NCI-H345 (cell line): Measurements from ENCODE around the gene SH3D21.
A peak's percentile ranks its signal among the peaks of the same experiment; 100 is the strongest.

Source experiments
- DNase-seq: peaks from one replicate; lab custom pipeline; 2025; lab: John Stamatoyannopoulos, UW

Gene SH3D21

GRCh38 chr1:36303650-36304360, 2.4 kb upstream of the SH3D21 start:
- DNase-seq: no peak

- DNase-seq: no peak
These were observed 1.6 kb upstream of the SH3D21 start for GRCh38 chr1:36304521-36304920.

- DNase-seq: no peak
These were observed 926 bp upstream of the SH3D21 start for GRCh38 chr1:36304970-36305914.

- no peak for DNase-seq
These were observed 306 bp upstream of the SH3D21 start for GRCh38 chr1:36305915-36306209.

- DNase-seq: peak; percentile 98
These were observed 811 bp downstream of the SH3D21 start for GRCh38 chr1:36306902-36307456.

- no peak for DNase-seq
These were observed 1.6 kb downstream of the SH3D21 start for GRCh38 chr1:36307601-36308330.

DNA sequence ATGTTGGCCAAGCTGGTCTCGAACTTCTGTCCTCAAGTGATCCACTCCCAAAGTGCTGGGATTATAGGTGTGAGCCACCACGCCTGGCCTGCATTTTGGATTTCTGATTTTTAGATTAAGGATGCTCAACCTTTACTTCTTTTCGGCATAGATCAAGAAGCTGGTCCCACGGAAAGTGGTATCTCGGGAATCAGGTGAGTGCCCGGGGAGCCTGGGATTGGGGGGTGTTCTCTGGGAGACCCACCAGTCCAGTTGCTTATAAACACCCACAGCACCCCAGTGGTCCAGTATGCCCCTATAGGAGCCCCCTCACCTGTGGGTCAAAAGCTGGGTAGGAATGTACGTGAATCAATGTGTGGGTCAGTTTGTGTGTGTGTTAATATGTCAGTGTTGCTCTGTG, 3.2 kb downstream of the SH3D21 start:
- no peak for DNase-seq

GRCh38 chr1:36320291-36320761, 14.2 kb downstream of the SH3D21 start:
- DNase-seq: no peak

DNA sequence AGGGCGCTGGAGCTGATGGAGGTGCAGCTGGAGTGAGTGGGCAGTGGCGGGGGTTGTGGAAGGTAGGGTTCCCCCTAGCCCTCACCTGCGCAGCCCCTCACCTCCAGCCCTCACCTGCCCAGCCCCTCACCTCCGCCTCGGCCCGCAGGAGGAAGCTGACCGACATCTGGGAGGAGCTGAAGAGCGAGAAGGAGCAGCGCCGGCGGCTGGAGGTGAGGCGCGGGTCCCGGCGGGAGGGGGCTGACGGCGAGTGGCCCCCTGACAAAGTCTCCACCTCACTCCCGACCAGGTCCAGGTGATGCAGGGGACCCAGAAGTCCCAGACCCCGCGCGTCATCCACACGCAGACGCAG, 14.6 kb downstream of the SH3D21 start:
- DNase-seq: no peak

DNA sequence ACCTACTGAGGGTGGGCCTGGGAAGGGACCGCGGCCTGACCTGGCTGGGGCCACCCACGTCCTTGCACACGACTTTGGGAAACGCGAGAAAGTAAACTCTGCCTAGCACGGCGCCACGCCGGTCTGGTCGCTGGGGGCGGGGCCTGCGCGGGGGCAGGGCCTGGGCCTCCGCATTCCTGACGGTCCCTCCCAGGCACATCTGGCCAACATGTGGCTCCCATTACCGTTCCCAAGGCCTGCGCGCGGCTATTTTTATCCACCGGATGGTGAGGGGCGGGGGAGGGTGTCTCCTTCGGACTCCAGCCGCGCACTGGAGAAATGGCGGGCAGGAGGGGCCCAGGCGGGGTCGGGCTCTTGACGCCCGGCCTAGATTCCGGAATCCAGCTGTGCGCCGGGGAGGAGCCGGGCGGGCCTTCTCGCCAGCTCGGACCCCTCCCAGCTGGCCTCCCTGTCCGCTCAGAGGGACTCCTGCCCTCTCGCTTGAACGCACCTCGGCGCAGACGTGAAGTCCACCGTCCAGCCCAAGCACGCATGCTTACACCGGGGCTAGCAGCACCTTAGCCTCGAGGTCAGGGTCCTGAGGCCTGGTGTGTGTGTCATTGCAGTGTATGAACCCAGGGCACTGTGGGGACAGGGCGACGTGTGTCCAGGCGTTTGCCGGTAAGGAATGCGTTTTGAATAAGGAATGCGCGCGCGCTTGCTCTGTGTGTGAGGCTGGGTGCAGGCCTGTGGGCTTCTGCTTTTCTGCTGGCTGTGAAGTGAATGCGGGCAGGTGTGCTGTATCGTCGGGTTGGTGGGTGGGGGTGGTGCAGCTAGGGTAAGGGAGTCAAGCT, 15.2 kb downstream of the SH3D21 start:
- no peak for DNase-seq

GRCh38 chr1:36322041-36322785, 16.0 kb downstream of the SH3D21 start:
- no peak for DNase-seq

DNA sequence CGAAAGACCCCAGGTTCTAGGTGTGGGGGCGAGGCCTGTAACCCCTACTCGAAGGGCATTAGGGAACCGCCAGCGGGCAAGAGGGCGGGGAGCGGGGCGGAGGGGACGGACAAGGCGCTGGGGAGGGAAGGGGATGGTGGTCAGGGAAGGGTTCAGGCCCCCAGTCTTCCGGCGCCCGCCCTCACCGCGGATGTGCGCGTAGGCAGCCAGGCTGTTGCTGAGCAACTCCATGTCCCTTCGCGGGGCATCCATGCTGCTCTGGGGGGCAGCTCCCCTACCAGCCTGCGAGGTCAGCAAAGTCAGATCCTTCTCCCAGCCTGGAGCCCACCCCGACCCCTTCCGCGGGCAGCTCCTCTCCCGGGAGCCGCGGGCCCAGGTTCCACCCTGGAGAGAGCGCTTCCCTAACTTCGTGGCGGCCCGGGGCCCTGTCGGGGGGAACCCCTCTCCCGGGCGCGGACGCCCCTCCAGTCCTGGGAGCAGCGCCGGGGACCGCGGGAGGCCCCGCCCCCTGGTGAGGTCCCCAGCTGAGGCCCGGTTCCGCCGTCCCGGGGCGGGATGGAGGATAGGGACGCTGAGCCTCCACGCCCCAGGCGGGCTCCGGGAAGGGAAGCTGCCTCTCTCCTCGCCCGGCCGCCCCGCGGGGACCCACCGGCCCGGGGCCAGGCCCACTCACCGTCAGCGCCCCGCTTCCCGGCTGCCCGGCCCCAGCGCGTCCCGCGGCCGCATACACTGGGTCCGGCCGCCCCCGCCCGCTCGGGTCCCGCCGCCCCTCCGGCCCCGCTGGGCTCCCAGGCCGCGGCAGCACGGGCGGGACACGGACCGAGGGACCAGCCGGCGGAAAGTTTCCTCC, 16.8 kb downstream of the SH3D21 start:
- DNase-seq: no peak

- peak; percentile 36 for DNase-seq
These were observed 17.6 kb downstream of the SH3D21 start, which contains the start of gene EVA1B for GRCh38 chr1:36323636-36324352. EVA1B (minus strand) TSS chr1:36323645; CDS start chr1:36323037, 608 bp downstream.

DNA sequence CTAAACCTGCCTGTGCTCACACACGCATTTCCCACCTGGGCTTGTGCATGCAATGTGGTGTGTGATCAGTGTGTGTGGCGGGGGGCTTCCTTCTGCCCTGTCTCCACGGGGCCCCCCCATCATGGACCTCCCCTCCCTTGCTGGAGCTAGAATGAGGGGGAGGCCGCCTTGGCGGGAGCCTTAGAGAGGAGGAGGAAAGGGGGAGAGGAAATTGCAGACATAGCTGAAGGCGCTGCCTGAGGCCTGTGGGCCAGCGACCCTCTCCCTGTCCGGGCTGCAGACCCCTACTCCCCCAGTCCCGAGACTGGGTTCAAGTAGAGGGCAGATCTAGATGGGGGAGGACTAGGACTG, 18.2 kb downstream of the SH3D21 start:
- no peak for DNase-seq

DNA sequence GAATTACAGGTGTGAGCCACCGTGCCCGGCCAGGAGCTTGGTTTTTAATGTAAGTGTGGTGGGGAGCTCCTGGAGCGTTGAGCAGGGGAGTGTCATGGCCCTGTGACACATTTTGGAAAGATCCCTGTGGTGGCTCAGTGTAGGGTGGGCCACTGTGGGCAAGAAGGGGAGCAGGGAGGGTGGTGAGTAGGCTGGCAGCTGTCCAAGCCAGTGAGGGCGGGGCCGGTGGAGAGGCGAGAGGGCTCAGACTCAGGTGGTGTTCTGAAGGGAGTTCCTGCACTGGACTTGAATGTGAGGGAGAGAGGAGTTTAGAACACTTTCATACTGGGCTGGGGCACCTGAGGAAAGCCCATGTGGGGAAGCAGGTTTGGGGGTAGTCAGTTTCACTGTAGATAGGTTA, 20.3 kb downstream of the SH3D21 start:
- DNase-seq: peak; percentile 15

DNA sequence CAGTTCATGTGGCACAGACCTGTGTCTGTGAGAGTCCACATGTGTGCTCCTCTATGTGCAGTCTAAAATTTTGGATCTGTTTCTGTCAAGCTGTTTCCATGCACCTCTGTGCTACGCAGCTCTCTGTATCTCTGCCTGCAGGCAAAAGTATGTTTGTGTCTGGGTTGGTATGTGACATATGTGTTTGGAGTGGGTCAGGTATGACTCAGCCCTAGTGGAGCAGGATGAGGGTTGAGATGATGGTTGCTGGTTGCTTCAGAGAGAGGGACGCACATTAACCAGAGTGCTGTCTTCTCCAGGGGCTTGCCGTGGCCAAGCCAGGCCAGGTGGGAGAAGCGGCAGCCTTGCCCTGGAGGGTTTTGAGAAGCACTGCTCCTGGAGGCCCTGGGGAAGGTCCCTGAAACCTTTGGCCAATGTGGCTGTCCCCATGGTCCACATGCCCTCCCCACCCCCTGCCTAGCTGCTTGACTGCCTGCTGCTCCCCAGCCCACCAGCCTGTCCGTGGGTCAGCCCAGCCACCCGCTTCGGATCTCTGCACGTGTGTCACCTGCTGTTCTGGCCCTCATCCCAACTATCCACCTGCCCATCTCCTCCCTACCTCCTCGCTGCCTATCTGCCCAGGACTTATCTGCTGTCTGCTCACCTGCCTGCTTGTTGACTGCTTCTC, 21.4 kb downstream of the SH3D21 start:
- no peak for DNase-seq

- no peak for DNase-seq
These were observed 21.9 kb downstream of the SH3D21 start for GRCh38 chr1:36328088-36328480.

- peak; percentile 42 for DNase-seq
These were observed 22.5 kb downstream of the SH3D21 start for GRCh38 chr1:36328713-36329112.

DNA sequence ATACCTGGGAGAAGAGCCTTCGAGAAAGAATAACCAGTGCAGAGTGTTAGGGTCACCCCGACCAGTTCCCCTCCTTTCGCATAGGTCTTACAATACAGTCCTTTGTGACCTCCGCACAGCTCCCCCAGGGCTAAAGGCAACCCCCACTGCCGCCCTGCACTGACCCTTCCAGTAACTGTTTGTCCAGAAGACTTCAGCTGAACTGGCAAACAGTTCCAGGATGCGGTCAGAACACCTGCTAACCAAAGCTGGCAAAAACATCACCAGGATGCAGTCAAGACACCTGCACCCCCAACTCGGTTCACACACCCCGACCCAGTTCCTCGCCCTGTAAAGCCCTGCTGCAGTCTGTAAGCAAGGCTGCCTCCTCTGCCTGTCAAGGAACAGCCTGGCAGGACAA, 23.6 kb downstream of the SH3D21 start:
- DNase-seq: no peak
